Measurements from ENCODE around the gene MPPED1. TPM values are rescaled to one million over a fixed set of nuclear protein-coding genes. Genes with fewer than 3 reads are reported as not detected.

Gene MPPED1
- total RNA-seq, 1 experiment from 2014 or later: 0.28 TPM

DNA sequence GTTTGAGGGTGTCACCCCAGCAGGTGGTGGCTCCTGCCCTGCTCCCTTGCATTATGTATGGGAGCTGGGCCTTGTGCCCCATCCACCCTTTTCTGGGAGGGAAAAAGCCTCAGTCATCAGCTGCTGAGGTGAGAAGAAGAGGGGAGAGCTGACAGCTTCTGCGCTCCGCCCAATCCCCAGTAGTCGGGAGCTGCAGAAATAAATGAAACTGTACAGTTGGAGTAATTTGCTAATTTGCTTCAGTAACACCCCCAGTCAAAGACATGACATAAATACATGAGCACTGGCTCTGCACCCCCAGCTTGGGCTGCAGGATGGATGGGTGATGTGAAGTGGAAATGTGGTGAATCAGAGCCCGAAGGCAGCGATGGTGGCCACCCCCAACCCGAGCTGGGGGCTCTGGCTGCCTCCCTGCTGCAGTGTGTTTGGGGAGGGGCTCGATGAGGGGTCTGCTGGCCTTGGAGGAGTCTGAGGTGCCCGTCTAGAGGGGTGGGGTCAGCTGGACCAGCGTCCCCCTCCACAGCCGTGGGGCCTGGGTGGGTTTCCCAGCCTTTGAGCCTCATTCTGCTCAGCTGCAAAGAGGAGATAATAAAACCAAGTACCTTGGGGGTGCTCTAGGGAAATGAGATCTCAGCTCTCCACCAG lies 59.2 kb downstream of the MPPED1 start:
- no peaks in the 10 kb centered on the region for H3K9me3 ChIP-seq (ENCODE audit: control insufficient read depth, low read depth, low read length)
- H3K14ac ChIP-seq (ENCODE audit: insufficient read depth, low read length): no peak overlapping the region; the same call in 1 of the 2 replicates
- H2BK120ac ChIP-seq (ENCODE audit: low read depth, low read length, poor library complexity, severe bottlenecking): no peak overlapping the region
- no peaks in the 10 kb centered on the region for H3K4me1 Mint-ChIP-seq
- no peak overlapping the region for H3K23ac ChIP-seq (ENCODE audit: insufficient read length, low read depth, low read length)
- no peak overlapping the region for H3K9ac ChIP-seq (ENCODE audit: extremely low read depth, insufficient read length, low read length)
- H4K20me1 ChIP-seq (ENCODE audit: control insufficient read depth, insufficient read depth, insufficient read length): no peaks in the 10 kb centered on the region
- no peak overlapping the region for H3K27ac ChIP-seq (ENCODE audit: insufficient read length, low read depth, low read length)
- H2AFZ ChIP-seq (ENCODE audit: low read length): no peak overlapping the region
- no peak overlapping the region for H3K4ac ChIP-seq (ENCODE audit: low read depth, low read length)
- H2AK5ac ChIP-seq (ENCODE audit: insufficient read length, low read length): no peak overlapping the region
- H3K27me3 Mint-ChIP-seq (ENCODE audit: low read depth): peaks cover 39% of the 10 kb centered on the region
- H2BK20ac ChIP-seq (ENCODE audit: low read depth, low read length, poor library complexity, severe bottlenecking): no peak overlapping the region
- no peak overlapping the region for H3K4me3 Mint-ChIP-seq
- no peak overlapping the region for H3T11ph ChIP-seq (ENCODE audit: low read length)
- H3K4me1 ChIP-seq (ENCODE audit: insufficient read depth, low read length): no peaks in the 10 kb centered on the region
- no peak overlapping the region for H4K8ac ChIP-seq (replicated peaks; ENCODE audit: insufficient read length, low read depth, low read length)
- H3K27ac Mint-ChIP-seq: peak overlapping the region in 1 of 3 experiments; percentile 25; a peak in 1 of 7 replicates
- H3K56ac ChIP-seq (ENCODE audit: insufficient read length, low read depth, low read length): no peak overlapping the region
- no peaks in the 10 kb centered on the region for H3K36me3 Mint-ChIP-seq (ENCODE audit: insufficient read depth in 1 of 3, low read depth in 3 of 3)
- H2BK15ac ChIP-seq (ENCODE audit: low read depth, low read length): no peak overlapping the region
- no peak overlapping the region for H3K18ac ChIP-seq (ENCODE audit: insufficient read length, low read depth, low read length)
- DNase-seq: no peak
- no peaks in the 10 kb centered on the region for H3K27me3 ChIP-seq (ENCODE audit: insufficient read depth, low read length)
- H4K91ac ChIP-seq (ENCODE audit: insufficient read length, low read depth, low read length): no peak overlapping the region
- H3K23me2 ChIP-seq (ENCODE audit: insufficient read length, low read depth, low read length, poor library complexity, severe bottlenecking): no peaks in the 10 kb centered on the region
- no peaks in the 10 kb centered on the region for H3K9me3 Mint-ChIP-seq
- no peak overlapping the region for H2BK5ac ChIP-seq (ENCODE audit: insufficient read length, low read length)
- H4K5ac ChIP-seq (ENCODE audit: insufficient read length, low read depth, low read length): no peak overlapping the region
- H3K79me2 ChIP-seq (ENCODE audit: insufficient read depth, low read length): no peaks in the 10 kb centered on the region
- no CpG with 5 or more reads among the region's 10 CpGs for WGBS (ENCODE audit: extremely low coverage, insufficient read length, low lambda C conversion rate)
- TF ChIP-seq, protein P1, sequence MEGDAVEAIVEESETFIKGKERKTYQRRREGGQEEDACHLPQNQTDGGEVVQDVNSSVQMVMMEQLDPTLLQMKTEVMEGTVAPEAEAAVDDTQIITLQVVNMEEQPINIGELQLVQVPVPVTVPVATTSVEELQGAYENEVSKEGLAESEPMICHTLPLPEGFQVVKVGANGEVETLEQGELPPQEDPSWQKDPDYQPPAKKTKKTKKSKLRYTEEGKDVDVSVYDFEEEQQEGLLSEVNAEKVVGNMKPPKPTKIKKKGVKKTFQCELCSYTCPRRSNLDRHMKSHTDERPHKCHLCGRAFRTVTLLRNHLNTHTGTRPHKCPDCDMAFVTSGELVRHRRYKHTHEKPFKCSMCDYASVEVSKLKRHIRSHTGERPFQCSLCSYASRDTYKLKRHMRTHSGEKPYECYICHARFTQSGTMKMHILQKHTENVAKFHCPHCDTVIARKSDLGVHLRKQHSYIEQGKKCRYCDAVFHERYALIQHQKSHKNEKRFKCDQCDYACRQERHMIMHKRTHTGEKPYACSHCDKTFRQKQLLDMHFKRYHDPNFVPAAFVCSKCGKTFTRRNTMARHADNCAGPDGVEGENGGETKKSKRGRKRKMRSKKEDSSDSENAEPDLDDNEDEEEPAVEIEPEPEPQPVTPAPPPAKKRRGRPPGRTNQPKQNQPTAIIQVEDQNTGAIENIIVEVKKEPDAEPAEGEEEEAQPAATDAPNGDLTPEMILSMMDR (conservative IDR thresholded peaks at IDR 0.05): no peak
- no peak overlapping the region for H2BK12ac ChIP-seq (ENCODE audit: insufficient read length, low read depth, low read length)
- H3K79me1 ChIP-seq (ENCODE audit: insufficient read depth, low read depth, low read length, poor library complexity, severe bottlenecking): no peaks in the 10 kb centered on the region
- H3K4me2 ChIP-seq (ENCODE audit: insufficient read depth, insufficient read length, low read length): no peak overlapping the region

All from H9 (cell line).